ENCODE measurements around the gene KIAA1671. TPM values are rescaled to one million over a fixed set of nuclear protein-coding genes. Genes with fewer than 3 reads are reported as not detected.

Gene KIAA1671
- total and polyA plus RNA-seq, 2 donors = 13.0 to 19.0 TPM

DNA sequence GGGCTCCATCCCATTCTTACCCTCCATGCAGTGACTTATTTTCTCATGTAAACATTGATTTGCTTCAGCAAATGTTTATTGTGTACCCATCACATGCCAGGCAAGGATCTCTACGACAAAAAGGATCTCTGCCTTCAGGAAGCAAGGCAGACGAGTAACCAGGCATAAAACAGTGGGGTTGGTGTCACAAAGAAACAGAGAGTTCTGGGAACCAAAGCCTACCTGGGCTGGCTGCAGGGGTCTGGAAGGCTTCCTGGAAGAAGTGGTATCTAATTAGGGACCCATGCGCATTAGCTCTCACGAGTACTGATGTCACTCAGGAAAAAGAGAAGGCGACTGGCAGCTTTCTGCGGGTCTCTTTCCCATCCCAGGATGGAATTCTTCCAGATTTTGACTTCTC is 44.5 kb downstream of the KIAA1671 start:
- Histone ChIP-seq H3K27ac (ENCODE audit: low read depth) (no peak overlapping the region), H3K4me3 (ENCODE audit: low read depth, low read length) (no peak overlapping the region), H3K4me1 (ENCODE audit: insufficient read depth) (no peaks in the 10 kb centered on the region), H3K36me3 (ENCODE audit: insufficient read depth) (no peaks in the 10 kb centered on the region)
- 71% methylated on average over 6 of the region's 6 CpGs for WGBS
- DNase-seq (ENCODE audit: extremely low spot score) = no peak

DNA sequence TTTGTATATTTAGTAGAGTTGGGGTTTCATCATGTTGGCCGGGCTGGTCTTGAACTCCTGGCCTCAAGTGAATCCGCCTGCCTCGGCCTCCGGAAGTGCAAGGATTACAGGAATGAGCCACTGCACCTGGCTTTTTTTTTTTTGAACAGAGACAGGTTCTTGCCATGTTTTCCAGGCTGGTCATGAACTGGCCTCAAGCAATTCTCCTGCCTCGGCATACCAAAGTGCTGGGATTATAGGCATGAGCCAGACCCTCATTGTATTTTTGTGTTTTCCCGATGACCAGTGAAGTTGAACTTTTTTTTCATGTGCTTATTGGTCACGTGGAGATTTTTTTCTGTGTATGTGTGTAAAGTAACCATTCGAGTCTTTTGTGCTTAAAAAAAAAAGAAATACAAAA is 48.2 kb downstream of the KIAA1671 start:
- no peak for DNase-seq (ENCODE audit: extremely low spot score)
- no peak overlapping the region for H3K4me3 ChIP-seq (ENCODE audit: low read depth, low read length)
- no peaks in the 10 kb centered on the region for H3K4me1 ChIP-seq (ENCODE audit: insufficient read depth)
- no peaks in the 10 kb centered on the region for H3K36me3 ChIP-seq (ENCODE audit: insufficient read depth)
- H3K27ac ChIP-seq (ENCODE audit: low read depth) = no peak overlapping the region
- WGBS = 75% methylated on average over 8 of the region's 8 CpGs

DNA sequence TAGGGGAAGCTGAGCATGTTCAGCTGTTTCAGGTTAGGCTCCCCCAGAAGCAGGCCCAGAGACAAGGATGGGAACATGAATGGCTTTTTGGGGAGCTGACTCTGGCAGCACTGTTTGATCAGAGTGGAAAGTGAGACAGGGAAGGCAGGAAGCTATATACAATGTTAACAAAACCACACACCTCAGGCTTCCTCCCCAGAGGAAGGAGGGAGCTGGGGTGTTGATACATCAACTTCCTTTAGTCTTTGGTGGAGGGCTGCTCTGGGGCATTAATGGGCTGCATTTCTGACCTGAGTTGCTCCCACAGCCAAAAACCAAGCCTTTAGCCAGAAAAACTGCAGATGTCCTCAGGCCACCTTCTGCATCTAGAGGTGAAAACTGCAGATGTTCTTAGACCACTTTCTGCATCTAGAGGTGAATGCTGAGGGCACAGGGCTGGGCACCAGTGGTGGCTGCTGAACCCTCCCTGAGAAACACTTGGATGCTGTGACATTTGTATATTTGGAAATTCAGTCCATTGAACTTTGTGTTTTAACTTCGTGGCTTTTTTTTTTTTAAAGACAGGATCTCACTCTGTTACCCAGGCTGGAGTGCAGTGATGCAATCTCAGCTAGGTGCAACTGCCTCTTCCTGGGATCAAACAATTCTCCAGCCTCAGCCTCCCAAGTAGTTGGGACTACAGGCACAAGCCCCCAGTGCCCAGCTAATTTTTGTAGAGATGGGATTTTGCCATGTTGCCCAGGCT is 49.9 kb downstream of the KIAA1671 start:
- H3K4me1 ChIP-seq (ENCODE audit: insufficient read depth) = no peaks in the 10 kb centered on the region
- H3K4me3 ChIP-seq (ENCODE audit: low read depth, low read length) = no peak overlapping the region
- no peak for DNase-seq (ENCODE audit: extremely low spot score)
- WGBS = 42% methylated on average over 1 of the region's 1 CpG
- H3K36me3 ChIP-seq (ENCODE audit: insufficient read depth) = no peaks in the 10 kb centered on the region
- H3K27ac ChIP-seq (ENCODE audit: low read depth) = no peak overlapping the region

DNA sequence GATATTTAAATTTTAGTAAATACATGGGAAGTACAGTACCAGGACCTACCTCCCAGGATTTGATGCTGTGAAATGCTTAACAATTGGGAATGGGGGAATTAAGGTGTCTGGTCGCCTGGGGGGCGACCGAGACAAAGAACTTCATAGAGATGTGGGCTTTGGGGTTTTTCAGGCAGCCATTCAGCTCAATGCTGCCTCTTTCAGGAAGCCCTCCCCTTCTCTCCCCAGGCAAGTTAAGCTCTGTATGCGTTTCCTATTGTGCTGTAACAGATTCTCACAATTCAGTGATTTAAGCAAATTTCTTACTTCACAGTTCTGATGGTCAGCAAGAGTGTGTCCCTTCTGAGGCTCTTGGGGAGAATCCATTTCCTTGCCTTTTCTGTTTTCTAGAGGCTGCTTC is 53.8 kb downstream of the KIAA1671 start:
- Histone ChIP-seq H3K4me3 (ENCODE audit: low read depth, low read length) (no peak overlapping the region), H3K27ac (ENCODE audit: low read depth) (no peak overlapping the region), H3K36me3 (ENCODE audit: insufficient read depth) (no peaks in the 10 kb centered on the region), H3K4me1 (ENCODE audit: insufficient read depth) (no peaks in the 10 kb centered on the region)
- WGBS = 75% methylated on average over 4 of the region's 4 CpGs
- DNase-seq (ENCODE audit: extremely low spot score) = no peak

DNA sequence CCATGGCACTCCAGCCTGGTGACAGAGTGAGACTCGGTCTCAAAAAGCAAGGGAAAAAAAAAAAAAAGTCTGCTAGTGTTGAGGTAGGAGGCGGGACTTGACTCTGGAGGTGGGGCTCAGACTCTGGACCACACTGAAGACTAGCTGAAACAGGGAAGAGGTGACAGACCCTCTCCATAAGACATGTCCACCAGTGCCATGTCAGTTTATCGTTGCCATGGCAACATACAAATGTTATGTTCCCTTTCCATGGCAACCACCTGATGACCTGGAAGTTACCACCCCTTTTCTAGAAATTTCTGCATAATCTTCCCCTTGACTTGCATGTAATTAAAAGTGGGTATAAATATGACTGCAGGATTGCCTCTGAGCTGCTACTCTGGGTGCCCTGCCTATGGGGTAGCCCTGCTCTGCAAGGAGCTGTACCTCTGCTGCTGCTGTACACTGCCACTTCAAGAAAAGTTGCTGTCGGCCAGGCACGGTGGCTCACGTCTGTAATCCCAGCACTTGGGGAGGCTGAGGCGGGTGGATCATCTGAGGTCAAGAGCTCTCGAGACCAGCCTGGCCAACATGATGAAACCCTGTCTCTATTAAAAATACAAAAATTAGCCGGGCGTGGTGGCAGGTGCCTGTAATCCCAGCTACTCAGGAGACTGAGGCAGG is 55.1 kb downstream of the KIAA1671 start:
- no peaks in the 10 kb centered on the region for H3K36me3 ChIP-seq (ENCODE audit: insufficient read depth)
- no peak overlapping the region for H3K27ac ChIP-seq (ENCODE audit: low read depth)
- H3K4me1 ChIP-seq (ENCODE audit: insufficient read depth) = no peaks in the 10 kb centered on the region
- no peak overlapping the region for H3K4me3 ChIP-seq (ENCODE audit: low read depth, low read length)
- 80% methylated on average over 10 of the region's 10 CpGs for WGBS
- DNase-seq (ENCODE audit: extremely low spot score) = no peak

DNA sequence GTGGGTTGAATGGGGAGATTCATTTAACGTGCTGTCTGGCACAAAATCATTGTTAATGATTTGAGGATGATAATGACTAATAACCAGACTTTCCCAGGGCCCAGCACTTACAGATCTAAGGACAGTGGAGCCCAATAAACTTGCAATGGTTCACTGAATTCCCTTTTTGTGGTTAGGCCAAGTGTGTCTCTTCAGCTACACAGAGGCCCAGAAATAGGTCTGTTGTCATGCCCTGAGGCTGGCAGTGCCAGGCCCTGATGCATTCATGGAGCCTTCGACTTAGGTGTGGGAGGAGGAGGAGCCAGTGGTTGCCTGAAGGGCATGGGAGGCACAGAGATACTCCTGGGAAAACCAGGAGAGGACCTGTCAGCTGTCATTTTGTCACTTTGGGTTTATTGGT is 56.1 kb downstream of the KIAA1671 start:
- H3K27ac ChIP-seq (ENCODE audit: low read depth) = no peak overlapping the region
- H3K36me3 ChIP-seq (ENCODE audit: insufficient read depth) = no peaks in the 10 kb centered on the region
- H3K4me1 ChIP-seq (ENCODE audit: insufficient read depth) = no peaks in the 10 kb centered on the region
- H3K4me3 ChIP-seq (ENCODE audit: low read depth, low read length) = no peak overlapping the region
- DNase-seq (ENCODE audit: extremely low spot score) = no peak
- WGBS = 62% methylated on average over 2 of the region's 2 CpGs

DNA sequence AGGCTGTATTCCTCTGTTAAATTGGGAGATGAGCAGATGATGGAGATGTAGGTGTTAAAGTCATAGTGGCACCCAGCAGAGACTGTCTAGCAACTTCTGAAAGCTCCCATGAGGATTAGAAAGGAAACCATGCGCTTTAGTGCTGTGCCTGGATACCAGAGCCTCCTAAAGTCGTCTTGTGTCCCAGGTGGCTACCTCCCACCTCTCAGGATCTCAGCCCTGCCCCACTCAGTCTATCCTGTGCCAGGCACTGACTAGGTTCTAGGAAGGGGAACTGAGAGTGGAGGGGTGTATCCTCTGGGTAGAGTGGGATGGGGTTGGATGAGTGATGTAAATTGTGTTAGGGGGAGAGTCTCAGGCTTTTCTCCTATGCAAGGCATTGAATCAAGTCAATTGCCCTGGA is 60.2 kb downstream of the KIAA1671 start:
- no peak for DNase-seq (ENCODE audit: extremely low spot score)
- no peaks in the 10 kb centered on the region for H3K4me1 ChIP-seq (ENCODE audit: insufficient read depth)
- no peak overlapping the region for H3K27ac ChIP-seq (ENCODE audit: low read depth)
- no peak overlapping the region for H3K4me3 ChIP-seq (ENCODE audit: low read depth, low read length)
- no peaks in the 10 kb centered on the region for H3K36me3 ChIP-seq (ENCODE audit: insufficient read depth)
- 68% methylated on average over 2 of the region's 2 CpGs for WGBS

DNA sequence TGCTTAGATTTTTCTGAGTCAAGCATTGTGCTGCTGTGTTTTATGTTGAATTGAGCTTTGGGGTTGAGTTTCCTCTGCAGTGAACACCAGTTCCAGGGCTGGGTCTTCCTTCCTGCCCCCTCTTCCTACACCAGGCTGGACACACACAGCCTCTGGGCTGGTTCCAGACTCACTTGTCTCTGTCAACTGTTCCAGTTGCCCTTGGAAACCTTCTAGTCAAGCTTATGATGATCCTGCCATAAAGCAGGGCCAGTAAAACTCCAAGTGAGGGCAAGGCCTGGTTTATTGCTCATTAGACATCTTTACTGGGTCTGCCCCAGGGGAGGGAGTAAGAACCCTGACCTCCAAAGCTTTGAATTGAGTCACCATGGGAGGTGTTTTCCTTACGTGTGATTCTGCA is 61.1 kb downstream of the KIAA1671 start:
- DNase-seq (ENCODE audit: extremely low spot score) = no peak
- Histone ChIP-seq H3K4me3 (ENCODE audit: low read depth, low read length) (no peak overlapping the region), H3K4me1 (ENCODE audit: insufficient read depth) (no peaks in the 10 kb centered on the region), H3K36me3 (ENCODE audit: insufficient read depth) (no peaks in the 10 kb centered on the region), H3K27ac (ENCODE audit: low read depth) (no peak overlapping the region)
- WGBS = 32% methylated on average over 1 of the region's 1 CpG

DNA sequence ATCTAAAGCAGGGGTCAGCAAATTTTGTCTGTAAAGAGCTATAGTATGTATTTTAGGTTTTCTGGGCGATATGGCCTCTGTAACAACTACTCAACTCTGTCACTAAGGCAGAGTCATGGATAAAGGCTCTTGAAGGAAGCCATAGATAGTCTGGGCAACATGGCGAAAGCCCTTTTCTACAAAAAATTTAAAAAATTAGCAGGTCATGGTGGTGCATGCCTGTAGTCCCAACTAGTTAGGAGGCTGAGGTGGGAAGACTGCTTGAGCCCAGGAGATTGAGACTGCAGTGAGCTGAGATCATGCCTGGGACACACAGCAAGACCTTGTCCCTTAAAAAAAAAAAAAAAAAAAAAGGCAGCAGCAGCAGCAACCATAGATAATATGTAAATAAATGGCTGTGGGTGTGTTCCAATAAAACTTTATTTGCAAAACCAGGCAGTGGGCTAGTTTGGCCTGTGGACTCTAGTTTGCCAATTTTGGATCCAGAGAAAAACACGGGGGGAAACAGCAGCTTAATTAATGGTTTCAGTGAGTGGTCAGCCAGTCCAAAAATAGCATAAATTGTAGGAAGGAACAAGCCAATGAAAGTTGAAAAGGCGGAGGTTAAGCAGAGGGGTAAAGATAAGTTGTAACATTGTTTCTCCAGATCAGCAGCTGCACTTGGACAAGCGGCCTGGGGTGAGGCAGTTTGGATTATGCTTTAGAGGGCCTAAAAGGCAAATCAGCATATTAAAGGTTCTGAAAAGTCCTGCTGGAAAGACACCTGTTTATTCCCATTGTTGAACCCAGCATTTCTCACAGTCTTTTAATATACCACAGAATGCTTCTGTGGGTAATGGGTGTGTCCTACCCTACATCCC is 62.6 kb downstream of the KIAA1671 start:
- no peak for DNase-seq (ENCODE audit: extremely low spot score)
- 81% methylated on average over 5 of the region's 5 CpGs for WGBS
- Histone ChIP-seq H3K27ac (ENCODE audit: low read depth) (no peak overlapping the region), H3K4me3 (ENCODE audit: low read depth, low read length) (no peak overlapping the region), H3K36me3 (ENCODE audit: insufficient read depth) (no peaks in the 10 kb centered on the region), H3K4me1 (ENCODE audit: insufficient read depth) (no peaks in the 10 kb centered on the region)

DNA sequence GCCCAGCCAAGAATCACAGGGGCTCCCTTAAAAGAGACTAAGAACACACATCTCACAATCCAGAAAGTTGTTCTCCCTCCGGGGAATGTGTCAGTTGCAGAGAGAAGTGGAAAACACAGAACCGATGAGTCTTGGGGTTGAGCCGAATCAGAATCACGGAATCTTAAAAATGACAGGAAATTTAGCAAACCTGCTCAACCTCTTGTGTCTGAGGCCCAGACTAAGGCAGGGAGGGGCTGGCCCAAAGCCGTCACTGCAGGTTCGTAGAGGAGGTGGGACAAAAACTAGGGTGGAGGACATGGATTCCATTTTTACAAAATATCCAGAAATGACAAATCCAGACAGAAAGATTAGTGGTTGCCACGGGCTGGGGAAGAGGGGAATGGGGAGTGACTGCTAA is 63.8 kb downstream of the KIAA1671 start:
- no peak overlapping the region for H3K4me3 ChIP-seq (ENCODE audit: low read depth, low read length)
- no peaks in the 10 kb centered on the region for H3K4me1 ChIP-seq (ENCODE audit: insufficient read depth)
- no peak overlapping the region for H3K27ac ChIP-seq (ENCODE audit: low read depth)
- H3K36me3 ChIP-seq (ENCODE audit: insufficient read depth) = no peaks in the 10 kb centered on the region
- no peak for DNase-seq (ENCODE audit: extremely low spot score)
- whole genome bisulfite sequencing = 90% methylated on average over 7 of the region's 7 CpGs

DNA sequence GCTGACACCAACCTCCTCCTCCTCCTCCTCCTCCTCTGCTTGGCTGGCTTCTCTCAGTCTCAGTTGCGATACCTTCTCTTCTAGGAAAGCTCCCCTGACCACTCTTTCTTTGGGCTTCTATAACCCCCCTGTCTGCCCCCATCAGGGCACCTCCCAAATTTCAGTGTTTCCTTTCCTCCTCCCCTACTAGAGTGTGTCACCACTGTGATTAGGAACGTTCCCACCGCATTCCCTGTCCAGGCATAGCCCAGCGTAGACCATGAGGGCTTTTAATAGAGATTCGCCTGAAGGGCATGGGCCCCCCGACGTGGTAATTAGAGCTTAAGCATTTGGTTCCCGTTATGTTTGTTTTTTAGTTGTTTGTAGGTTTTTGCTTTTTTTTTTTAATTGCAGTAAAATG is 65.5 kb downstream of the KIAA1671 start:
- Histone ChIP-seq H3K27ac (ENCODE audit: low read depth) (no peak overlapping the region), H3K36me3 (ENCODE audit: insufficient read depth) (no peaks in the 10 kb centered on the region), H3K4me3 (ENCODE audit: low read depth, low read length) (no peak overlapping the region), H3K4me1 (ENCODE audit: insufficient read depth) (no peaks in the 10 kb centered on the region)
- no peak for DNase-seq (ENCODE audit: extremely low spot score)
- WGBS = 73% methylated on average over 8 of the region's 8 CpGs

DNA sequence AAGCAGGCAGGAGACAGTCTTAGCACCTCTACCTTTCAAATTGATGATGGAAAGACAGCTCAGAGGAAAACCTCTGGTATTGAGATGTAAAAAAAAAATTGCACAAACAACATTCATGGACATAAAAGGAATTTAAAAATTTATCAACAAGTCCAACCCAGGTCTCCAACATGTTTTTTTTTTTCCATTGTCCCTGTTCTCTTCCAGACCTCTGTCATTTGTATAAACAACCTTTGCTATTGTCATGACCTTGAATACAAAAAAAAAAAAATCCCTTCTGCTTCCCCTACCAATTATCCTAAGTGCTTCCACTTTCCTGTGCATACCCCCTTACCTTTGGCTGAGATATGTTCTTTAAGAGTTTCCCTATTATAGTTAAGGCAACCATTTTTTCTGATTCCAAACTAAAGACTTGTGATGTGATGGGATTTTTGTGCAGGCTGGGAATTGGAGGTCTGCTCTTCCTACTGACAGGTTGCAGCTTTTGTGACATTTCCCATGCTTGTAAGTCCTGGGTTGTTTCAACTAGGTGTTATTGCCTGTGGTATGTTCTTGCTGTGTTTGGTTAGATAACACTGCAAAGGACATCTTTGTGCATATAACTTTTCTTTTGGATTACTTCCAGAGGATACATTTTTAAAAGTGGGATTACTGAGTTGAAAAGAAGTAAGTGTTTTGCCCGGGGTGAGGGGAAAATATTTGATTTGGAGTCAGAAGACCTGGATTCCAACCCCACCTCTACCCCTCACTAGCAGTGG is 67.1 kb downstream of the KIAA1671 start:
- no peak for DNase-seq (ENCODE audit: extremely low spot score)
- no peak overlapping the region for H3K27ac ChIP-seq (ENCODE audit: low read depth)
- H3K4me1 ChIP-seq (ENCODE audit: insufficient read depth) = no peaks in the 10 kb centered on the region
- H3K4me3 ChIP-seq (ENCODE audit: low read depth, low read length) = no peak overlapping the region
- WGBS = 48% methylated on average over 1 of the region's 1 CpG
- H3K36me3 ChIP-seq (ENCODE audit: insufficient read depth) = no peaks in the 10 kb centered on the region

DNA sequence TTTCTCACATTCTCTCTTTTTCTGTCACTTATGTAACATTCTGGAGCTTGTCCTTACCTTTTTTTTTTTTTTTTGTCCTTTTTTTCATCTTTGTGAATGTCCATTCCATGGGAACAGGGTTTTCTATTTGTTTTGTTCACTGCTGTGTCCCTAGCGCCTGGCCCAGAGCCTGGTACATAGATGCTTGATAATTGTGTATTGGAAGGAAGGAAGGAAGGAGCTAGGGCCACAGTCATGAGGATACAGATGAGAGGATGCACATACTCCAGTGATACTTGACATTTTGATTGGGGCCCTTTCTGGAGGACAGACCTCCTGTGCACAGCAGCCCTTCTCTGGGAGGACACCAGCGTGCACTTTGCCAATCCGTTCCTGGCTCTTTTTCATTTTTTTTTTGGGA is 68.9 kb downstream of the KIAA1671 start:
- Histone ChIP-seq H3K4me1 (ENCODE audit: insufficient read depth) (no peaks in the 10 kb centered on the region), H3K36me3 (ENCODE audit: insufficient read depth) (no peaks in the 10 kb centered on the region), H3K27ac (ENCODE audit: low read depth) (no peak overlapping the region), H3K4me3 (ENCODE audit: low read depth, low read length) (no peak overlapping the region)
- WGBS = 88% methylated on average over 3 of the region's 3 CpGs
- DNase-seq (ENCODE audit: extremely low spot score) = no peak
